Suprapubic skin (tissue), 3 donors: ENCODE measurements around the gene OR10D3.

Source experiments
- POLR2A ChIP-seq, 2 donors: fragments of 450-650 bp; IDR thresholded peaks; one replicate each; pipeline ENCODE4 v1.6.1; 2017; ENCODE audit warnings: antibody characterized with exemption in 2 of 2, mild to moderate bottlenecking in 2 of 2, moderate library complexity in 2 of 2
- TF ChIP-seq, protein P1 (sequence below), 2 donors: fragments of 200-600 bp in 1 of 2; fragments of 450-650 bp in 1 of 2; sonication (generic) in 1 of 2; IDR thresholded peaks; one replicate each; pipeline ENCODE4 v1.5.1; 2016 to 2019; ENCODE audit warnings: antibody characterized with exemption in 2 of 2, mild to moderate bottlenecking in 1 of 2, moderate library complexity in 1 of 2

DNA sequence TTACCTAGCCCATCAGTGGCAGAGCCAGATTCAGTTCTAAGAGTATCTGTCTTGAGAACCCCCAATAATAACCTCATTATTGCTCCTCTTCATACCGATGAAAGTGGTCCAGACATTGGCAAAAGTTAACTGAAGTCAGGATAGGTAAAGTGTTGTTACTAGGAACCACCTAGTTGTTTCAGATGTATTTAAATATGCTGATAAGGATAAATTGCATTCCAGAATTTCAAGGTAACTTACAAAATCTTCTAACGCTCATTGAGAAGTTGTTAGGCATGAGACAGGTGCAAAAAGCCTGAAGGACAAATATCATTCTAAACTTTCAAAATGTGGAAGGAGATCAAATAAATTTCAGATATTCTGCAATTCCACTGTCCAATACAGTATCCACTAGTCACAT is 40.1 kb upstream of the OR10D3 start:
- TF ChIP-seq, protein P1, sequence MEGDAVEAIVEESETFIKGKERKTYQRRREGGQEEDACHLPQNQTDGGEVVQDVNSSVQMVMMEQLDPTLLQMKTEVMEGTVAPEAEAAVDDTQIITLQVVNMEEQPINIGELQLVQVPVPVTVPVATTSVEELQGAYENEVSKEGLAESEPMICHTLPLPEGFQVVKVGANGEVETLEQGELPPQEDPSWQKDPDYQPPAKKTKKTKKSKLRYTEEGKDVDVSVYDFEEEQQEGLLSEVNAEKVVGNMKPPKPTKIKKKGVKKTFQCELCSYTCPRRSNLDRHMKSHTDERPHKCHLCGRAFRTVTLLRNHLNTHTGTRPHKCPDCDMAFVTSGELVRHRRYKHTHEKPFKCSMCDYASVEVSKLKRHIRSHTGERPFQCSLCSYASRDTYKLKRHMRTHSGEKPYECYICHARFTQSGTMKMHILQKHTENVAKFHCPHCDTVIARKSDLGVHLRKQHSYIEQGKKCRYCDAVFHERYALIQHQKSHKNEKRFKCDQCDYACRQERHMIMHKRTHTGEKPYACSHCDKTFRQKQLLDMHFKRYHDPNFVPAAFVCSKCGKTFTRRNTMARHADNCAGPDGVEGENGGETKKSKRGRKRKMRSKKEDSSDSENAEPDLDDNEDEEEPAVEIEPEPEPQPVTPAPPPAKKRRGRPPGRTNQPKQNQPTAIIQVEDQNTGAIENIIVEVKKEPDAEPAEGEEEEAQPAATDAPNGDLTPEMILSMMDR (IDR thresholded peaks at IDR 0.05), result no peak
- TF ChIP-seq POLR2A (IDR thresholded peaks at IDR 0.05), result no peak
